Activated B cell treated with CpG ODN at 0.5 μM for 24 hours (primary cell): ENCODE results near the gene KLC3. TPM values are rescaled to one million over a fixed set of nuclear protein-coding genes. Genes with fewer than 3 reads are reported as not detected.

ENCODE experiments used
- ATAC-seq: fragments of 200-7000 bp; cut with Tn5 transposase; one replicate; pipeline ENCODE4 v1.10.0; 2021; ENCODE audit warnings: low read depth, mild to moderate bottlenecking, moderate library complexity
- CTCF ChIA-PET: fragments of 350-600 bp; sonication (Branson Sonifier 250); formaldehyde crosslinking; loops from one replicate; lab custom pipeline; 2021; ENCODE audit warnings: antibody characterized with exemption; lab: Charles Lee
- POLR2A ChIA-PET: fragments of 350-600 bp; sonication (Branson Sonifier 250); formaldehyde crosslinking; loops from one replicate; lab custom pipeline; 2021; ENCODE audit warnings: antibody characterized with exemption; lab: Charles Lee
- DNase-seq: peaks from one replicate; pipeline ENCODE4 v3.0.0; 2022
- H3K27ac Mint-ChIP-seq: one replicate; pipeline ENCODE4 v1.8.0; 2020; ENCODE audit warnings: mixed read lengths
- H3K27me3 Mint-ChIP-seq: one replicate; pipeline ENCODE4 v1.8.0; 2021; ENCODE audit warnings: mixed read lengths
- H3K36me3 Mint-ChIP-seq: one replicate; pipeline ENCODE4 v1.8.0; 2021; ENCODE audit warnings: low read depth, mixed read lengths
- H3K4me1 Mint-ChIP-seq: one replicate; pipeline ENCODE4 v1.8.0; 2021; ENCODE audit warnings: mixed read lengths
- H3K4me3 Mint-ChIP-seq: one replicate; pipeline ENCODE4 v1.8.0; 2020; ENCODE audit warnings: mild to moderate bottlenecking, mixed read lengths
- H3K9me3 Mint-ChIP-seq: one replicate; pipeline ENCODE4 v1.8.0; 2020; ENCODE audit warnings: mixed read lengths
- CTCF ChIP-seq: fragments of 200-600 bp; IDR thresholded peaks from one replicate; pipeline ENCODE4 v1.8.0; 2022; ENCODE audit warnings: antibody characterized with exemption, mild to moderate bottlenecking
- intact Hi-C: fragments of 100-400 bp; cut with micrococcal nuclease; formaldehyde crosslinking; loops from one replicate; pipeline ENCODE4 v1.15.1; 2024
- total RNA-seq: library from RNA; stranded (reverse); gene quantifications from 2 replicates; pipeline ENCODE4 v1.2.3, GENCODE V29; 2022

The KLC3 gene
- total RNA-seq, 1 donor from 2014 or later = not detected

DNA sequence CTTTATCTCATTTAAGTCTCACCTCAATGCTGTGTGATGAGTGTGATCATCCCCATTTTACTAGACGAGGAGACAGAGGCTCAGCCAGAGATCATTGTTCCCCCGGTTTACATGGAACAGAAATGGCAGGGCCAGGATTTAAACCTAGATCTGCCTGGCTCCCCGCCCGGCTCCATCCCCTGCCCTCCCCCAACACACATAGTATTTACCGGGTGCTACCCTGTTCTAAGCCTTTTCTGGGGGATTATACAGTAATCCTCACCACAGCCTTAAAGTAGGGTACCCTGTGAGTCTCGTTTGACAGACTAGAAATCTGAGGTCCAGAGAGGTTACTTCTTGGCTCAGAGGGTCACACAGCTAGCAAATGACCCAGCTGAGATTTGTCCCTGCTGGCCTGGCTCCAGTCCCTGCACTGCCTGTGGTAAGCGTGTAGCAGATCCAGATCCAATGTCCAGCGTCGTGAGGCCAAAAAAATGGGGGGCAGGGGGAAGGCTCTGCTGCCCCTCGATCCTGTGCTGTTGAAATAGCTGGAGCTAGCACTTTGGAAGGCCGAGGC is 3.8 kb upstream of the KLC3 start:
- POLR2A ChIA-PET = interaction anchor here (0.6 kb wide), 1 partner anchor 58 kb away, joined by 3 read pairs; no protein-coding TSS in a partner anchor
- ATAC-seq (no peak), DNase-seq (no peak)
- Mint-ChIP-seq H3K4me1 (peaks cover 7% of the 10 kb centered on the region), H3K9me3 (no peaks in the 10 kb centered on the region), H3K36me3 (no peaks in the 10 kb centered on the region), H3K27me3 (peaks cover 11% of the 10 kb centered on the region), H3K4me3 (no peak overlapping the region), H3K27ac (no peak overlapping the region)
- no peak for TF ChIP-seq CTCF
- intact Hi-C loops = no loop called here
- CTCF ChIA-PET = no interaction called here

GRCh38 chr19:45339629-45340028 is 921 bp upstream of the KLC3 start:
- H3K27ac Mint-ChIP-seq = no peak overlapping the region
- no peak for DNase-seq
- H3K9me3 Mint-ChIP-seq = no peaks in the 10 kb centered on the region
- ATAC-seq = no peak
- peaks cover 17% of the 10 kb centered on the region for H3K27me3 Mint-ChIP-seq
- intact Hi-C loops = loop anchor here (2.0 kb wide), 1 partner anchor 91 kb away; no protein-coding TSS in a partner anchor
- POLR2A ChIA-PET = no interaction called here
- H3K4me1 Mint-ChIP-seq = peaks cover 7% of the 10 kb centered on the region
- no peak overlapping the region for H3K4me3 Mint-ChIP-seq
- H3K36me3 Mint-ChIP-seq = no peaks in the 10 kb centered on the region
- TF ChIP-seq CTCF = no peak
- CTCF ChIA-PET = interaction anchor here (1.6 kb wide), 1 partner anchor 685 kb away, joined by 4 read pairs; no protein-coding TSS in a partner anchor

DNA sequence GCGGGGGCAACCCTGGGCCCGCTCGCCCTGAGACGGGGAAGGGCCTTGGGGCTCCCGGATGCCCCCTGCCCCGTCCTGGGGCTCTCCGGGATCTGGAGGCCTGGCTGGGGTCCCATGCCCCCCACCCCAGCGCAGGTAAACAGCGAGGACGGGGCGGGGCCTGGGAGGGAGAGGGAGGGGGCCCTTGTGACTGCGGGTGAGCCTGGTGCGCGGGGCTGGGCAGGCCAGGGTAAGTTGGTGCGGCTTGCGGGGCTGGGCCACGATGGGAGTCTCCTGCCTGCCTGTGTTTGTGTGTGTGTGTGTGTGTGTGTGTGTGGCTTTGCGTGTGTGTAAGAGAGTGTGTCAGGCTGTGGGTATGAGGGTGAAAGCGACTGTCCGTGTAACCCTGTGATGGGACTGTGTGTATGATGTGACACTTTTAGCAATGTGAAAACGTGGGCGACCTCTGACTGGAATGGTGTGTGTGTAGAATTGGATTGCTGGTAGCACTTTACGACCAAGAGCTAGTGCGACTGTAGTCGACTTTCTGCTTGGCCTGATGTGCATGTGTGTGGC is 426 bp downstream of the KLC3 start:
- Mint-ChIP-seq H3K36me3 (no peaks in the 10 kb centered on the region), H3K9me3 (no peaks in the 10 kb centered on the region), H3K4me1 (peaks cover 7% of the 10 kb centered on the region), H3K27ac (no peak overlapping the region), H3K4me3 (no peak overlapping the region), H3K27me3 (peaks cover 18% of the 10 kb centered on the region)
- intact Hi-C loops = no loop called here
- ChIA-PET CTCF (no interaction called here), POLR2A (no interaction called here)
- no peak for TF ChIP-seq CTCF
- DNase-seq (no peak), ATAC-seq (peak; percentile 11)

GRCh38 chr19:45342911-45343310 is 2.4 kb downstream of the KLC3 start:
- H3K4me1 Mint-ChIP-seq = peaks cover 7% of the 10 kb centered on the region
- CTCF ChIA-PET = no interaction called here
- intact Hi-C loops = no loop called here
- no peak overlapping the region for H3K4me3 Mint-ChIP-seq
- TF ChIP-seq CTCF = no peak
- POLR2A ChIA-PET = no interaction called here
- ATAC-seq (no peak), DNase-seq (no peak)
- no peaks in the 10 kb centered on the region for H3K9me3 Mint-ChIP-seq
- no peak overlapping the region for H3K27ac Mint-ChIP-seq
- peaks cover 17% of the 10 kb centered on the region for H3K27me3 Mint-ChIP-seq
- H3K36me3 Mint-ChIP-seq = no peaks in the 10 kb centered on the region

GRCh38 chr19:45344621-45345505 is 4.3 kb downstream of the KLC3 start:
- CTCF ChIA-PET = no interaction called here
- H3K4me1 Mint-ChIP-seq = peaks cover 4% of the 10 kb centered on the region
- H3K36me3 Mint-ChIP-seq = no peaks in the 10 kb centered on the region
- intact Hi-C loops = no loop called here
- DNase-seq (no peak), ATAC-seq (no peak)
- H3K9me3 Mint-ChIP-seq = no peaks in the 10 kb centered on the region
- no peak for TF ChIP-seq CTCF
- H3K27ac Mint-ChIP-seq = no peak overlapping the region
- POLR2A ChIA-PET = no interaction called here
- peaks cover 13% of the 10 kb centered on the region for H3K27me3 Mint-ChIP-seq
- H3K4me3 Mint-ChIP-seq = no peak overlapping the region
